HepG2 (cell line): Measurements from ENCODE around the gene TMEM200B. TPM values are rescaled to one million over a fixed set of nuclear protein-coding genes. Genes with fewer than 3 reads are reported as not detected.

Source experiments
- ATAC-seq: fragments of 200-7000 bp; cut with Tn5 transposase; 3 replicates; pipeline ENCODE4 v1.9.1; 2020; ENCODE audit warnings: mild to moderate bottlenecking, moderate library complexity
- BruUV-seq: library from RNA; stranded (reverse); fragments of 400-500 nt; replicated peaks from 2 replicates; lab custom pipeline; 2021; lab: Mats Ljungman, UMichigan
- CTCF ChIA-PET: fragments of 300-600 bp; formaldehyde crosslinking; extraction: SDS; loops from one replicate; lab custom pipeline; 2021; ENCODE audit warnings: low total read pairs, inconsistent platforms, low intra/inter-chr PET ratio; lab: Yijun Ruan, JAX
- POLR2A ChIA-PET: fragments of 350-600 bp; sonication (Branson Sonifier 250); formaldehyde crosslinking; loops from one replicate; lab custom pipeline; 2020; ENCODE audit warnings: antibody characterized with exemption, inconsistent platforms; lab: Yijun Ruan, JAX
- DNase-seq: peaks from one replicate; pipeline ENCODE4 v3.0.0-alpha.2; 2015; ENCODE audit warnings: low spot score
- FAIRE-seq: peaks from 3 replicates; lab custom pipeline; 2011; peaks lifted over from hg19 to GRCh38; lab: Jason Lieb, UNC
- H2AFZ ChIP-seq: one replicate; pipeline ENCODE4 v1.6.1; 2011; ENCODE audit warnings: low read length, inconsistent platforms
- H3K27ac ChIP-seq: fragments of 300-600 bp; 3 replicates; pipeline ENCODE4 v1.8.0; 2011; ENCODE audit warnings: mixed run types, mild to moderate bottlenecking, mixed read lengths, low read length, inconsistent platforms; ENCODE audit not compliant: insufficient read depth; ENCODE audit errors: extremely low read length
- H3K27me3 ChIP-seq, 2 experiments: fragments of 200-600 bp in 1 of 2; 2 replicates in 1 of 2; 3 replicates in 1 of 2; pipeline versions ENCODE4 v1.6.0 to v1.8.0; 2011; ENCODE audit warnings: low read length in 2 of 2, mild to moderate bottlenecking in 2 of 2, moderate library complexity in 2 of 2, inconsistent platforms in 1 of 2; ENCODE audit not compliant: insufficient read depth in 2 of 2, control insufficient read depth in 1 of 2
- H3K36me3 ChIP-seq, 2 experiments: fragments of 200-600 bp in 1 of 2; replicated peaks in 1 of 2; 2 replicates in 1 of 2; 3 replicates in 1 of 2; pipeline versions ENCODE4 v1.5.1 to v1.8.0; 2011; ENCODE audit warnings: low read length in 2 of 2, inconsistent platforms in 1 of 2; ENCODE audit not compliant: insufficient read depth in 2 of 2, control insufficient read depth in 1 of 2
- H3K4me1 ChIP-seq: 2 replicates; pipeline ENCODE4 v1.5.1; 2012; ENCODE audit warnings: low read length, inconsistent platforms; ENCODE audit not compliant: insufficient read depth
- H3K4me2 ChIP-seq: 2 replicates; pipeline ENCODE4 v1.6.0; 2011; ENCODE audit warnings: low read depth, low read length, inconsistent platforms
- H3K4me3 ChIP-seq, 3 experiments: fragments of 200-600 bp in 1 of 3; sonication (generic), shearing (Covaris generic) in 1 of 3; replicated peaks in 1 of 3; 2 replicates each; pipeline ENCODE4 v1.5.1; 2011 to 2016; ENCODE audit warnings: low read length in 3 of 3, inconsistent platforms in 2 of 3, low read depth in 2 of 3, mild to moderate bottlenecking in 2 of 3, control low read depth in 1 of 3, mixed read lengths in 1 of 3; ENCODE audit not compliant: insufficient read depth in 1 of 3
- H3K79me2 ChIP-seq: one replicate; pipeline ENCODE4 v1.6.1; 2011; ENCODE audit warnings: low read length, inconsistent platforms; ENCODE audit not compliant: insufficient read depth
- H3K9ac ChIP-seq: 2 replicates; pipeline ENCODE4 v1.6.0; 2011; ENCODE audit warnings: mild to moderate bottlenecking, low read depth, low read length, inconsistent platforms; ENCODE audit not compliant: insufficient read depth
- H3K9me3 ChIP-seq: 2 replicates; pipeline ENCODE4 v1.5.1; 2012; ENCODE audit warnings: mild to moderate bottlenecking, low read length
- H4K20me1 ChIP-seq: 2 replicates; pipeline ENCODE4 v1.6.0; 2011; ENCODE audit warnings: inconsistent platforms, mild to moderate bottlenecking, low read length, moderate library complexity; ENCODE audit not compliant: insufficient read depth
- AKAP8 ChIP-seq: sonication (generic); formaldehyde crosslinking; IDR thresholded peaks from 2 replicates; pipeline ENCODE4 v1.5.1; 2020; ENCODE audit warnings: mild to moderate bottlenecking, missing genetic modification reagents
- ARHGAP35 ChIP-seq: sonication (generic); formaldehyde crosslinking; IDR thresholded peaks from 2 replicates; pipeline ENCODE4 v1.9.0; 2022; ENCODE audit warnings: mild to moderate bottlenecking, inconsistent platforms, moderate library complexity, missing genetic modification reagents, borderline replicate concordance
- ATF1 ChIP-seq: IDR thresholded peaks from 2 replicates; pipeline ENCODE4 v1.6.1; 2016; ENCODE audit warnings: mild to moderate bottlenecking, control low read depth
- DNMT3B ChIP-seq: conservative IDR thresholded peaks from 2 replicates; pipeline ENCODE4 v1.6.1; 2016; ENCODE audit warnings: missing biosample characterization, control low read depth
- ELK4 ChIP-seq: sonication (generic); formaldehyde crosslinking; IDR thresholded peaks from 2 replicates; pipeline ENCODE4 v1.9.0; 2021; ENCODE audit warnings: missing genetic modification reagents, borderline replicate concordance
- KLF13 ChIP-seq: sonication (generic); formaldehyde crosslinking; IDR thresholded peaks from 2 replicates; pipeline ENCODE4 v1.4.0; 2020; ENCODE audit warnings: mild to moderate bottlenecking, missing genetic modification reagents
- NAIF1 ChIP-seq: sonication (generic); formaldehyde crosslinking; IDR thresholded peaks from 2 replicates; pipeline ENCODE4 v1.5.0; 2020; ENCODE audit warnings: mild to moderate bottlenecking, missing genetic modification reagents, borderline replicate concordance
- NONO ChIP-seq, 2 experiments: fragments of 450-650 bp in 1 of 2; sonication (generic) in 1 of 2; formaldehyde crosslinking in 1 of 2; IDR thresholded peaks in 1 of 2; conservative IDR thresholded peaks in 1 of 2; 2 replicates each; pipeline versions ENCODE4 v1.6.1 to v1.8.0; 2017 to 2022; ENCODE audit warnings: mild to moderate bottlenecking in 1 of 2, missing genetic modification reagents in 1 of 2, moderate library complexity in 1 of 2
- PAWR ChIP-seq: sonication (generic); formaldehyde crosslinking; IDR thresholded peaks from 2 replicates; pipeline ENCODE4 v1.4.0; 2020; ENCODE audit warnings: missing genetic modification reagents, mild to moderate bottlenecking, borderline replicate concordance
- POLR2G ChIP-seq: fragments of 200-400 bp; formaldehyde crosslinking; IDR thresholded peaks from 2 replicates; pipeline ENCODE4 v1.6.1; 2018; ENCODE audit warnings: mild to moderate bottlenecking, low read depth, low read length, moderate library complexity
- ZBTB14 ChIP-seq: sonication (generic); formaldehyde crosslinking; IDR thresholded peaks from 2 replicates; pipeline ENCODE4 v1.4.0; 2020; ENCODE audit warnings: missing genetic modification reagents
- ZBTB44 ChIP-seq: sonication (generic); formaldehyde crosslinking; IDR thresholded peaks from 2 replicates; pipeline ENCODE4 v1.4.0; 2020; ENCODE audit warnings: missing genetic modification reagents
- ZFP36L2 ChIP-seq: sonication (generic); formaldehyde crosslinking; IDR thresholded peaks from 2 replicates; pipeline ENCODE4 v1.4.0; 2020; ENCODE audit warnings: missing genetic modification reagents
- ZFP37 ChIP-seq: sonication (generic); formaldehyde crosslinking; IDR thresholded peaks from 2 replicates; pipeline ENCODE4 v1.4.0; 2020; ENCODE audit warnings: missing genetic modification reagents, borderline replicate concordance
- ZNF557 ChIP-seq: sonication (generic); formaldehyde crosslinking; IDR thresholded peaks from 2 replicates; pipeline ENCODE4 v1.4.0; 2020; ENCODE audit warnings: missing genetic modification reagents
- ZNF644 ChIP-seq: IDR thresholded peaks from 2 replicates; pipeline ENCODE4 v1.6.1; 2016; ENCODE audit warnings: low read depth
- ZNF703 ChIP-seq: sonication (generic); formaldehyde crosslinking; IDR thresholded peaks from 2 replicates; pipeline ENCODE4 v1.5.1; 2020; ENCODE audit warnings: missing genetic modification reagents, mild to moderate bottlenecking, moderate library complexity, borderline replicate concordance
- ZNF768 ChIP-seq: sonication (generic); formaldehyde crosslinking; IDR thresholded peaks from 2 replicates; pipeline ENCODE4 v1.4.0; 2020; ENCODE audit warnings: missing genetic modification reagents
- ZNF790 ChIP-seq: sonication (generic); formaldehyde crosslinking; IDR thresholded peaks from 2 replicates; pipeline ENCODE4 v1.8.0; 2022; ENCODE audit warnings: missing genetic modification reagents, mild to moderate bottlenecking, borderline replicate concordance
- ZSCAN30 ChIP-seq: sonication (generic); formaldehyde crosslinking; IDR thresholded peaks from 2 replicates; pipeline ENCODE4 v1.5.0; 2020; ENCODE audit warnings: mild to moderate bottlenecking, missing genetic modification reagents
- WGBS: methylation state at CpG from one replicate; pipeline ENCODE4 v1.1.6; 2017; ENCODE audit warnings: low lambda C conversion rate; 5-methylcytosine and 5-hydroxymethylcytosine counted together
- in situ Hi-C: cut with HindIII; loops from 2 replicates; pipeline ENCODE4 v1.10.0; 2017; ENCODE audit warnings: low pct_unique_long_range_greater_than_20kb; ENCODE audit not compliant: extremely low pct_ligation_motif_present
- intact Hi-C: fragments of 100-400 bp; cut with micrococcal nuclease; formaldehyde crosslinking; loops from one replicate; pipeline ENCODE4 v1.10.0; 2022; ENCODE audit not compliant: unreplicated experiment
- polyA plus RNA-seq, 8 experiments: library from polyadenylated mRNA; depleted of rRNA in 3 of 8; stranded (reverse) in 7 of 8; unstranded in 1 of 8; fragments of >200 nt; fragmentation: Illumina TruSeq in 4 of 8; extraction: Trizol in 4 of 8; gene quantifications; 2 replicates each; pipeline versions ENCODE4 v1.2.1 to v1.2.3, GENCODE V29; 2011 to 2016; ENCODE audit warnings: low read depth in 4 of 8, missing spikeins in 1 of 8, mixed read lengths in 1 of 8; ENCODE audit not compliant: insufficient read depth in 1 of 8
- total RNA-seq, 5 experiments: library from RNA; depleted of rRNA; stranded (reverse); fragments of >200 nt; fragmentation: Illumina TruSeq; extraction: Trizol; gene quantifications; 2 replicates each; pipeline ENCODE4 v1.2.3, GENCODE V29; 2016; ENCODE audit warnings: low read depth in 1 of 5

The TMEM200B gene
- total and polyA plus RNA-seq, 2 of the 13 experiments (the other 11 are each of a cell fraction or from before 2014, with no cell fraction given): 1.1 to 1.4 TPM

- TF ChIP-seq ARHGAP35 (no peak), ZBTB14 (CRISPR knock-in tag) (no peak), ZNF790 (no peak), ZFP37 (no peak), NAIF1 (CRISPR knock-in tag) (no peak), DNMT3B (CRISPR knock-in tag) (no peak), POLR2G (no peak)
These were observed 28.7 kb downstream of the TMEM200B start (continued) for GRCh38 chr1:29094954-29095353.

GRCh38 chr1:29094433-29094832 is 29.3 kb downstream of the TMEM200B start:
- Histone ChIP-seq H3K27me3 (no peaks in the 10 kb centered on the region), H3K79me2 (no peaks in the 10 kb centered on the region), H3K4me2 (no peak overlapping the region), H3K36me3 (peaks cover 0 to 26% of the 10 kb centered on the region in 2 experiments; a peak in 2 of 5 replicates), H3K27ac (no peak overlapping the region), H3K4me1 (no peaks in the 10 kb centered on the region), H4K20me1 (no peaks in the 10 kb centered on the region), H3K9me3 (no peaks in the 10 kb centered on the region), H3K9ac (no peak overlapping the region), H2AFZ (no peak overlapping the region), H3K4me3 (no peak overlapping the region)
- ATAC-seq (no peak), DNase-seq (no peak), FAIRE-seq (no peak)
- no TSS peak for BruUV-seq
- ChIA-PET POLR2A (no interaction called here), CTCF (no interaction called here)
- whole genome bisulfite sequencing: 98% methylated on average over 3 of the region's 3 CpGs
- in situ Hi-C loops (no loop called here), intact Hi-C loops (no loop called here)
- no peak for TF ChIP-seq ELK4 (CRISPR knock-in tag)
- TF ChIP-seq AKAP8 (CRISPR knock-in tag): no peak
- no peak for TF ChIP-seq ZBTB44
- no peak for TF ChIP-seq ZNF644 (CRISPR knock-in tag)
- no peak for TF ChIP-seq ATF1 (CRISPR knock-in tag)
- TF ChIP-seq NONO (IDR thresholded peaks at IDR 0.05): no peak
- TF ChIP-seq NONO (CRISPR knock-in tag; conservative IDR thresholded peaks at IDR 0.05): no peak
- TF ChIP-seq ZNF557: no peak
- TF ChIP-seq ZNF768 (CRISPR knock-in tag): no peak
- no peak for TF ChIP-seq ZNF703 (CRISPR knock-in tag)
- TF ChIP-seq KLF13 (CRISPR knock-in tag): no peak
- no peak for TF ChIP-seq ZFP36L2 (CRISPR knock-in tag)
- TF ChIP-seq ZSCAN30: no peak
- TF ChIP-seq PAWR: no peak
